Caco-2 (cell line): ENCODE data around the gene ERF. TPM values are rescaled to one million over a fixed set of nuclear protein-coding genes. Genes with fewer than 3 reads are reported as not detected.

Source experiments
- BruUV-seq: library from RNA; stranded (reverse); fragments of 400-500 nt; replicated peaks from 2 replicates; lab custom pipeline; 2021; lab: Mats Ljungman, UMichigan
- CTCF ChIA-PET: fragments of 300-600 bp; sonication (Branson Sonifier 250); formaldehyde crosslinking; loops from one replicate; lab custom pipeline; 2022; ENCODE audit warnings: antibody characterized with exemption; lab: Charles Lee
- POLR2A ChIA-PET: fragments of 300-600 bp; sonication (Branson Sonifier 250); formaldehyde crosslinking; loops from one replicate; lab custom pipeline; 2022; ENCODE audit warnings: antibody characterized with exemption; lab: Charles Lee
- DNase-seq, 2 experiments: peaks; one replicate each; pipeline versions ENCODE4 v3.0.0 to v3.0.0-alpha.2; 2020 to 2022
- H3K27me3 ChIP-seq: replicated peaks from 2 replicates; pipeline ENCODE4 v1.6.0; 2011; ENCODE audit warnings: low read length; ENCODE audit not compliant: control insufficient read depth, insufficient read depth
- H3K36me3 ChIP-seq: 2 replicates; pipeline ENCODE4 v1.5.1; 2011; ENCODE audit warnings: low read length; ENCODE audit not compliant: control insufficient read depth, insufficient read depth
- H3K4me1 ChIP-seq: fragments of 250-450 bp; sonication (Bioruptor Pico); 2 replicates; pipeline ENCODE4 v1.5.1; 2020; ENCODE audit warnings: mild to moderate bottlenecking
- H3K4me3 ChIP-seq: 2 replicates; pipeline ENCODE4 v1.5.1; 2011; ENCODE audit warnings: low read depth, mild to moderate bottlenecking, control low read depth, low read length
- H3K9me3 ChIP-seq: fragments of 250-450 bp; sonication (Bioruptor Pico); 2 replicates; pipeline ENCODE4 v1.5.1; 2020; ENCODE audit warnings: mild to moderate bottlenecking, moderate library complexity
- H3K27ac Mint-ChIP-seq: one replicate; pipeline ENCODE4 v1.8.0; 2022; ENCODE audit warnings: mixed read lengths; ENCODE audit not compliant: unreplicated experiment
- H3K27me3 Mint-ChIP-seq: one replicate; pipeline ENCODE4 v1.8.0; 2022; ENCODE audit warnings: mixed read lengths; ENCODE audit not compliant: insufficient read depth, unreplicated experiment
- H3K36me3 Mint-ChIP-seq: one replicate; pipeline ENCODE4 v1.8.0; 2022; ENCODE audit warnings: mild to moderate bottlenecking, mixed read lengths; ENCODE audit not compliant: insufficient read depth, unreplicated experiment
- H3K4me1 Mint-ChIP-seq: one replicate; pipeline ENCODE4 v1.8.0; 2022; ENCODE audit warnings: low read depth, mixed read lengths; ENCODE audit not compliant: unreplicated experiment
- H3K4me3 Mint-ChIP-seq: one replicate; pipeline ENCODE4 v1.8.0; 2022; ENCODE audit warnings: mild to moderate bottlenecking, moderate library complexity, mixed read lengths; ENCODE audit not compliant: unreplicated experiment
- H3K9me3 Mint-ChIP-seq: one replicate; pipeline ENCODE4 v1.8.0; 2022; ENCODE audit warnings: mixed read lengths; ENCODE audit not compliant: unreplicated experiment
- intact Hi-C: fragments of 100-400 bp; cut with micrococcal nuclease; formaldehyde crosslinking; loops from one replicate; pipeline ENCODE4 v1.10.0; 2022; ENCODE audit not compliant: unreplicated experiment
- total RNA-seq: library from RNA; stranded (reverse); gene quantifications from 2 replicates; pipeline ENCODE4 v1.2.3, GENCODE V29; 2022
- TF ChIP-seq, protein P1 (sequence below), 2 experiments: fragments of 200-600 bp in 1 of 2; IDR thresholded peaks; 1 replicate in 1 of 2; 2 replicates in 1 of 2; pipeline versions ENCODE4 v1.5.1 to v1.8.0; 2011 to 2022; ENCODE audit warnings: antibody characterized with exemption in 1 of 2, control low read depth in 1 of 2, inconsistent platforms in 1 of 2, low read depth in 1 of 2, low read length in 1 of 2, mild to moderate bottlenecking in 1 of 2, moderate library complexity in 1 of 2; ENCODE audit not compliant: insufficient read depth in 1 of 2, severe bottlenecking in 1 of 2, unreplicated experiment in 1 of 2

ERF gene
- total RNA-seq, 1 experiment from 2014 or later = 149 TPM

GRCh38 chr19:42279902-42280814 lies 25.2 kb upstream of the ERF start:
- H3K36me3 Mint-ChIP-seq = peaks cover 19% of the 10 kb centered on the region
- peaks cover 33% of the 10 kb centered on the region for H3K4me1 Mint-ChIP-seq
- Histone ChIP-seq H3K4me3 (peak overlapping the region; percentile 52), H3K9me3 (no peaks in the 10 kb centered on the region), H3K27me3 (no peaks in the 10 kb centered on the region), H3K4me1 (peaks cover 30% of the 10 kb centered on the region), H3K36me3 (no peaks in the 10 kb centered on the region)
- H3K27me3 Mint-ChIP-seq = no peaks in the 10 kb centered on the region
- POLR2A ChIA-PET = interaction anchor here (0.6 to 1.7 kb wide), 5 partner anchors 25 to 841 kb away, joined by 4 to 11 read pairs (median 8); partner anchors contain the start of gene ERF
- peak overlapping the region; percentile 90 for H3K4me3 Mint-ChIP-seq
- intact Hi-C loops = loop anchor here (1.0 kb wide), 3 partner anchors 11 to 37 kb away; partner anchors contain the start of gene CIC
- peak; percentile 93 to 94 for DNase-seq
- no peaks in the 10 kb centered on the region for H3K9me3 Mint-ChIP-seq
- BruUV-seq = TSS peak; percentile 69
- CTCF ChIA-PET = interaction anchor here (0.6 to 2.6 kb wide), 11 partner anchors 9 to 206 kb away, joined by 3 to 25 read pairs (median 5); partner anchors contain the start of gene GSK3A
- peak overlapping the region; percentile 93 for H3K27ac Mint-ChIP-seq
- TF ChIP-seq, protein P1, sequence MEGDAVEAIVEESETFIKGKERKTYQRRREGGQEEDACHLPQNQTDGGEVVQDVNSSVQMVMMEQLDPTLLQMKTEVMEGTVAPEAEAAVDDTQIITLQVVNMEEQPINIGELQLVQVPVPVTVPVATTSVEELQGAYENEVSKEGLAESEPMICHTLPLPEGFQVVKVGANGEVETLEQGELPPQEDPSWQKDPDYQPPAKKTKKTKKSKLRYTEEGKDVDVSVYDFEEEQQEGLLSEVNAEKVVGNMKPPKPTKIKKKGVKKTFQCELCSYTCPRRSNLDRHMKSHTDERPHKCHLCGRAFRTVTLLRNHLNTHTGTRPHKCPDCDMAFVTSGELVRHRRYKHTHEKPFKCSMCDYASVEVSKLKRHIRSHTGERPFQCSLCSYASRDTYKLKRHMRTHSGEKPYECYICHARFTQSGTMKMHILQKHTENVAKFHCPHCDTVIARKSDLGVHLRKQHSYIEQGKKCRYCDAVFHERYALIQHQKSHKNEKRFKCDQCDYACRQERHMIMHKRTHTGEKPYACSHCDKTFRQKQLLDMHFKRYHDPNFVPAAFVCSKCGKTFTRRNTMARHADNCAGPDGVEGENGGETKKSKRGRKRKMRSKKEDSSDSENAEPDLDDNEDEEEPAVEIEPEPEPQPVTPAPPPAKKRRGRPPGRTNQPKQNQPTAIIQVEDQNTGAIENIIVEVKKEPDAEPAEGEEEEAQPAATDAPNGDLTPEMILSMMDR (IDR thresholded peaks at IDR 0.05; ENCODE audit: insufficient read depth in 1 of 2, low read depth in 1 of 2, low read length in 1 of 2, severe bottlenecking in 1 of 2, unreplicated experiment in 1 of 2) = peak; percentile 93 to 95

GRCh38 chr19:42279155-42279901 lies 24.4 kb upstream of the ERF start:
- POLR2A ChIA-PET = interaction anchor here (0.6 to 1.7 kb wide), 4 partner anchors 24 to 840 kb away, joined by 4 to 11 read pairs (median 8); partner anchors contain the start of gene ERF
- TF ChIP-seq, protein P1 (IDR thresholded peaks at IDR 0.05; ENCODE audit: insufficient read depth in 1 of 2, low read depth in 1 of 2, low read length in 1 of 2, severe bottlenecking in 1 of 2, unreplicated experiment in 1 of 2) = no peak
- Mint-ChIP-seq H3K36me3 (peaks cover 19% of the 10 kb centered on the region), H3K4me3 (peak overlapping the region; percentile 90), H3K4me1 (peaks cover 26% of the 10 kb centered on the region), H3K27ac (peak overlapping the region; percentile 93), H3K27me3 (no peaks in the 10 kb centered on the region), H3K9me3 (no peaks in the 10 kb centered on the region)
- Histone ChIP-seq H3K4me3 (peak overlapping the region; percentile 52), H3K4me1 (peaks cover 28% of the 10 kb centered on the region), H3K36me3 (no peaks in the 10 kb centered on the region), H3K27me3 (no peaks in the 10 kb centered on the region), H3K9me3 (no peaks in the 10 kb centered on the region)
- no peak for DNase-seq
- BruUV-seq = no TSS peak
- CTCF ChIA-PET = interaction anchor here (0.6 to 2.6 kb wide), 11 partner anchors 9 to 205 kb away, joined by 3 to 25 read pairs (median 5); partner anchors contain the start of gene GSK3A
- intact Hi-C loops = loop anchor here (1.0 kb wide), 1 partner anchor 36 kb away; no protein-coding TSS in a partner anchor
